Activated B cell treated with CpG ODN at 0.5 μM for 24 hours (primary cell): ENCODE measurements around the gene TSEN2. TPM values are rescaled to one million over a fixed set of nuclear protein-coding genes. Genes with fewer than 3 reads are reported as not detected.
A peak's percentile ranks its signal among the peaks of the same experiment; 100 is the strongest.

Experiments
- ATAC-seq: fragments of 200-7000 bp; cut with Tn5 transposase; one replicate; pipeline ENCODE4 v1.10.0; 2021; ENCODE audit warnings: low read depth, mild to moderate bottlenecking, moderate library complexity
- CTCF ChIA-PET: fragments of 350-600 bp; sonication (Branson Sonifier 250); formaldehyde crosslinking; loops from one replicate; lab custom pipeline; 2021; ENCODE audit warnings: antibody characterized with exemption; lab: Charles Lee
- POLR2A ChIA-PET: fragments of 350-600 bp; sonication (Branson Sonifier 250); formaldehyde crosslinking; loops from one replicate; lab custom pipeline; 2021; ENCODE audit warnings: antibody characterized with exemption; lab: Charles Lee
- DNase-seq: peaks from one replicate; pipeline ENCODE4 v3.0.0; 2022
- H3K27ac Mint-ChIP-seq: one replicate; pipeline ENCODE4 v1.8.0; 2020; ENCODE audit warnings: mixed read lengths
- H3K27me3 Mint-ChIP-seq: one replicate; pipeline ENCODE4 v1.8.0; 2021; ENCODE audit warnings: mixed read lengths
- H3K36me3 Mint-ChIP-seq: one replicate; pipeline ENCODE4 v1.8.0; 2021; ENCODE audit warnings: low read depth, mixed read lengths
- H3K4me1 Mint-ChIP-seq: one replicate; pipeline ENCODE4 v1.8.0; 2021; ENCODE audit warnings: mixed read lengths
- H3K4me3 Mint-ChIP-seq: one replicate; pipeline ENCODE4 v1.8.0; 2020; ENCODE audit warnings: mild to moderate bottlenecking, mixed read lengths
- H3K9me3 Mint-ChIP-seq: one replicate; pipeline ENCODE4 v1.8.0; 2020; ENCODE audit warnings: mixed read lengths
- intact Hi-C: fragments of 100-400 bp; cut with micrococcal nuclease; formaldehyde crosslinking; loops from one replicate; pipeline ENCODE4 v1.15.1; 2024
- total RNA-seq: library from RNA; stranded (reverse); gene quantifications from 2 replicates; pipeline ENCODE4 v1.2.3, GENCODE V29; 2022
- TF ChIP-seq, protein P1 (sequence below): fragments of 200-600 bp; IDR thresholded peaks from one replicate; pipeline ENCODE4 v1.8.0; 2022; ENCODE audit warnings: antibody characterized with exemption, mild to moderate bottlenecking

Gene TSEN2
- total RNA-seq, 1 donor from 2014 or later: 17.4 TPM

DNA sequence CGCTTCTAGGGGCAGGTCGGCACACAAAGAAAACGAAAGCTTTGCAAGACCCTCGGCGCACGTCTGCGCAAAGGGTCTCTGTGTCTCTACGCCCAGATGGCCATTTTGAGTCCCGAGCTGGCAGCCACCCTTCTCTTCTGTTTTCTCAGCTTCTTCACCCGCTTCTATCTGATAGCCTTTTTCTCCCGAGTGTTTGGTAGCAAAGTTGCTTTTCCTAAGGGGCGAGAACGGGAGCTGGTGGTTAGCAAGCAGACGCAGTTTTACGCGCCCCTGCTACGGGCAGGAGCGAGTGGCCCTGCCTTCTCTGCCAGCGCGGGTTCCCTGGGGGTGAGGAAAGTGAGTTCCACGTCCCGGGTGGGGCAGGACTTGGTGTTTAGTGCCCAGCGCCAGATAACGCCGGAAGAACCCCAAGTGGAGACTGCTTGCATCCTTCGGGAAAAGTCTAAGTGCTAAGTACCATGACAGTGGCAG lies 69.7 kb downstream of the TSEN2 start:
- ATAC-seq (no peak), DNase-seq (peak; percentile 19)
- ChIA-PET POLR2A (no interaction called here), CTCF (interaction anchor here (1.0 kb wide), 1 partner anchor 166 kb away, joined by 4 read pairs; no protein-coding TSS in a partner anchor)
- TF ChIP-seq, protein P1, sequence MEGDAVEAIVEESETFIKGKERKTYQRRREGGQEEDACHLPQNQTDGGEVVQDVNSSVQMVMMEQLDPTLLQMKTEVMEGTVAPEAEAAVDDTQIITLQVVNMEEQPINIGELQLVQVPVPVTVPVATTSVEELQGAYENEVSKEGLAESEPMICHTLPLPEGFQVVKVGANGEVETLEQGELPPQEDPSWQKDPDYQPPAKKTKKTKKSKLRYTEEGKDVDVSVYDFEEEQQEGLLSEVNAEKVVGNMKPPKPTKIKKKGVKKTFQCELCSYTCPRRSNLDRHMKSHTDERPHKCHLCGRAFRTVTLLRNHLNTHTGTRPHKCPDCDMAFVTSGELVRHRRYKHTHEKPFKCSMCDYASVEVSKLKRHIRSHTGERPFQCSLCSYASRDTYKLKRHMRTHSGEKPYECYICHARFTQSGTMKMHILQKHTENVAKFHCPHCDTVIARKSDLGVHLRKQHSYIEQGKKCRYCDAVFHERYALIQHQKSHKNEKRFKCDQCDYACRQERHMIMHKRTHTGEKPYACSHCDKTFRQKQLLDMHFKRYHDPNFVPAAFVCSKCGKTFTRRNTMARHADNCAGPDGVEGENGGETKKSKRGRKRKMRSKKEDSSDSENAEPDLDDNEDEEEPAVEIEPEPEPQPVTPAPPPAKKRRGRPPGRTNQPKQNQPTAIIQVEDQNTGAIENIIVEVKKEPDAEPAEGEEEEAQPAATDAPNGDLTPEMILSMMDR: no peak
- Mint-ChIP-seq H3K4me1 (peaks cover 35% of the 10 kb centered on the region), H3K9me3 (no peaks in the 10 kb centered on the region), H3K27ac (no peak overlapping the region), H3K27me3 (peaks cover 15% of the 10 kb centered on the region), H3K36me3 (peaks cover 5% of the 10 kb centered on the region), H3K4me3 (peak overlapping the region; percentile 82)
- intact Hi-C loops: no loop called here

GRCh38 chr3:12556314-12556689 lies 72.0 kb downstream of the TSEN2 start:
- CTCF ChIA-PET: interaction anchor here (0.7 kb wide), 1 partner anchor 710 kb away, joined by 3 read pairs; the partner anchor contains the start of gene TAMM41
- Mint-ChIP-seq H3K4me1 (peaks cover 57% of the 10 kb centered on the region), H3K36me3 (peaks cover 5% of the 10 kb centered on the region)

DNA sequence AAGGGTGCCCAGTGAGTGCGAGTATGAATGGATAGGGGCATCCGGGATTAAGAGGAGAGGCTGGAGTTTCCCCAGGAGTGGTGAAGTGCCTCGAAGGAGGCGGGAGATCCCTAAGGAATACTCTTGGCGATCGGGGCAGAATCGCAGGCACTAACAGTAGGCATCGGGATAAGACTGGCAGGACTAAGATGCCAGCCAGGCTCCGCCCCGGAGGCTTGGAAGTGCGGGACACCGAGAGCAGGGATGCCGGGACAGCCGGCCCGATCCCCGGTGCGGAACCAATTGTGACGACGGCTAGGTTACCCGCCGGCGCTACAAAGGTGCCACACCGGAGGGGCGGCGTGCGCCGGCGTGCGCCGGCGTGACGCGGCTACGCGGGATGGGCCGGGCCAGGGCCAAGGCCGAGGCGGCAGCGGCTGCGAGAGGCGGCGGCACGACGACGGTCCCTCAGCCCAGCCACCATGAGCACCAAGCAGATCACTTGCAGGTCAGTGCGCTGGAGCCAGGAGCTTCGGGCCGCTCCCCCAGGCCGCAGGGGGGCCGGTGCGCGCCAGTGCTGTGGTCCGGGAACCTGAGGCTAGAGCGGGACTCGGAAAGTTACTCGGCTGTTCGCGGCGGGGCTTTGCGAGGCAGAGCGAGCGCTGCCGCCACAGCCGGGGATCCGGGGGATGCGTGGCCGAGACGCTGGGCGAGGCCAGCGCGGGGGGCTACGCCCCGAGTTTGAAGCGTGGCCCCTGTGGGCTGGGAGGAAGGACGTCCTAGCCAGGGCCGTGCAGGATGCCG lies 72.6 kb downstream of the TSEN2 start, which contains the start of gene MKRN2:
TSS of gene MKRN2 (plus strand) at position 398 of the 783 bp plus-strand sequence. CDS start at position 462, 64 bp downstream.
- CTCF ChIA-PET: interaction anchor here (0.7 kb wide), 1 partner anchor 710 kb away, joined by 3 read pairs; the partner anchor contains the start of gene TAMM41
- ATAC-seq (peak; percentile 96), DNase-seq (peak; percentile 85)
- Mint-ChIP-seq H3K27ac (peak within 1 kb of the TSS; percentile 62), H3K27me3 (peaks cover 9% of the 10 kb centered on the region), H3K36me3 (peaks cover 5% of the 10 kb centered on the region), H3K9me3 (no peaks in the 10 kb centered on the region), H3K4me3 (peak within 1 kb of the TSS; percentile 89), H3K4me1 (peaks cover 62% of the 10 kb centered on the region)
- POLR2A ChIA-PET: interaction anchor here (1.2 to 1.8 kb wide), 3 partner anchors 72 to 285 kb away, joined by 3 to 6 read pairs (median 4); partner anchors contain the start of genes RPL32 and TSEN2
- intact Hi-C loops: loop anchor here (1.0 to 5.0 kb wide), 6 partner anchors 73 to 1875 kb away; partner anchors contain the start of genes LSM3, RAF1, RPL32 and TSEN2
- TF ChIP-seq, protein P1: no peak

More at GRCh38 chr3:12556314-12556689, 72.0 kb downstream of the TSEN2 start:
- Mint-ChIP-seq H3K27ac (peak overlapping the region; percentile 62), H3K27me3 (peaks cover 9% of the 10 kb centered on the region), H3K4me3 (peak overlapping the region; percentile 89), H3K9me3 (no peaks in the 10 kb centered on the region)
- TF ChIP-seq, protein P1: no peak
- ATAC-seq (no peak), DNase-seq (no peak)
- intact Hi-C loops: loop anchor here (2.0 to 5.0 kb wide), 4 partner anchors 166 to 1876 kb away; partner anchors contain the start of genes LSM3, RPL32 and XPC
- POLR2A ChIA-PET: interaction anchor here (1.8 kb wide), 1 partner anchor 72 kb away, joined by 6 read pairs; the partner anchor contains the start of gene TSEN2

DNA sequence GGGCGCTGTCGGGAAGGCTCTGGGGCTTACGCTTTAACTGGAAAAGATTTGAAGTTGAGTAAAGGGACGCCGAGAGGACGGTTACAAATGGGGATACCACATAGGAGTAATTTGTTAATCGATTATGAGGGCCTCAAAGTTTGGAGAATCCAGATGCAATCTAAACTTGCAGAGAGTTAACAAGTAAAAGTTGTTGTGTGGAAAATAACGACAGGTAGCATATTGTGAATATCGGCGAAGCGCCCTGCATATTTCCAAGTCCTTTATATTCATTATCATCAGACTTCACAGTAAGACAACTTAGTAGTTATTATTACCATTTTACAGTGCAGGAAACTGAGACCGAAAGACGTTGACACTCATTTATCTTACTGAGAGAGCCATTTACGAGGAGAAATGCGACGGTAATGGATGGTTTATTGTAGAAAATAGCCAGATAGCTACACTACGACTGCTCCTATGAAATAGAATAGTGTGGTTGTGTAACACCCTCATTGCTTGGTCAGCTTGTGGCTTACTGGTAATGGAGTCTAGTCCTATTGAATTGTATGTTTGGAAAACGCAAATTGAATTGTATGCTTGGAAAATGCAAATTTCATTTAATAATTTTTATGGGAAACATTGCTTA lies 73.3 kb downstream of the TSEN2 start:
- Mint-ChIP-seq H3K9me3 (no peaks in the 10 kb centered on the region), H3K27me3 (peaks cover 9% of the 10 kb centered on the region), H3K36me3 (peaks cover 5% of the 10 kb centered on the region), H3K4me3 (peak overlapping the region; percentile 89), H3K27ac (peak overlapping the region; percentile 62), H3K4me1 (peaks cover 66% of the 10 kb centered on the region)
- ATAC-seq (no peak), DNase-seq (no peak)
- TF ChIP-seq, protein P1: no peak
- ChIA-PET POLR2A (interaction anchor here (1.2 to 1.8 kb wide), 3 partner anchors 73 to 284 kb away, joined by 3 to 6 read pairs (median 4); partner anchors contain the start of genes RPL32 and TSEN2), CTCF (no interaction called here)
- intact Hi-C loops: loop anchor here (1.0 to 5.0 kb wide), 6 partner anchors 73 to 1875 kb away; partner anchors contain the start of genes LSM3, RAF1, RPL32 and TSEN2
